Stimulated activated CD8-positive, alpha-beta memory T cell treated with anti-CD3 and anti-CD28 coated beads, Interleukin-2, amount 100 ng/mL, for 48 hours (primary cell): Measurements from ENCODE around the gene BPIFA2.

ENCODE experiments used
- DNase-seq, 2 donors: peaks; one replicate each; pipeline ENCODE4 v3.0.0-alpha.2; 2020; ENCODE audit warnings: low read depth in 2 of 2

The BPIFA2 gene

DNA sequence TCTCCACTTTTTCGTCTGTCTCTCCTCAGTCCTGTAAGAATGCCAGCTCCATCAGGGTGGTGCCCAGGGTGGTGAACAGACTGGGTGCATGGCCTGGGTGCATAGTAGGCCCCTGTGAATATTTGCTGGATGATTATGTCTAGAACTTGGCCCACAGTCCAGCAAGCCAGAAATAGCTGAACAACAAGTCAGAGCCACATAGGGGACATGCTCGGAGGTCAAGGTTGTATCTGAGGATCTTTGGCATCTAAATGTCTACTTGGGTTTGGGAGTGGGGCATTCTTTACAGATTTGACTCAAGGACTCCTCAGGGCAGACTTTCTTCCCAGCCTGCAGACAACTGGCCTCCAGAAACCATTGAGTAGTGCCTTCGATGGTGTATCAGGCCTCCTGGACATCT lies 31.1 kb downstream of the BPIFA2 start:
- DNase-seq = no peak

DNA sequence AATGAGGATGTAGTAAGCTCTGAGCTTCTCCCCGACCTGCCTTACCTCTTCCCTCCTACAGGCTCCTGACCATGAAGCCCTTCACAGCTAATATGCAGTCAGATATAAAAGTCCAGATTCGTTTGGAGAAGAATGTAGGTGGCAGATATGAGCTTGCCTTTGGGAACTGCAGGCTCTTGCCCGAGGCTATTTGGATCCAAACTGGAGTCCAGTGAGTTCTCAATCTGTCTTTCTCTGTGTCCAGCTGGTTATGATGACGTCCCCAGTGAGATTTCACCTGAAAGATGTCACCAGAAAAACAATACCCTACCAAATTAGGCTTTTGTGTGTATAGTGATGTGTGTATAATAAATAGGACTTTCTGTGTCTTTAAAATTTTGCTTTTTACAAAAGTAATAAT lies 34.5 kb downstream of the BPIFA2 start:
- no peak for DNase-seq

GRCh38 chr20:33203444-33203843 lies 35.5 kb downstream of the BPIFA2 start:
- DNase-seq = no peak

DNA sequence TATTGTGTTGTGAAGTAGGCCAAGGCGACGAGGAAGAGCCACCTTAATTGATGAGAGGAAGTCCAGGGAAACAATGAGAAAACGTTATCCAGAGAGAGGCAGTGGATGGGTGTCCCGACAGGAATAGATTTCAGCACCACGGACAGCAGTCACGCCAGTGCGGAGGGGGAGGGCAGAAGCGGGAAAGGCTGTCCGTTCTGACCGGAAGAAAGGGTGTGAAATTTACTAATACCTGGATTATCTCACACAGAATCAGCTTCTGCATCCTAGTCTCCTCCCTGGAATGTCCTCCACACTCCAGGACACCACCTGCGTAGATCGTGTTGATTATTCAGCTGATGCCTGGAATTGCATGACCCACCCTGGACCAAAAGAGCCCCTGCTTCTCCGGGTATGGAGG lies 41.8 kb downstream of the BPIFA2 start:
- DNase-seq = peak in 1 of 2 donors; percentile 17

GRCh38 chr20:33210371-33210770 lies 42.4 kb downstream of the BPIFA2 start:
- DNase-seq = no peak

GRCh38 chr20:33211817-33212424 lies 44.0 kb downstream of the BPIFA2 start:
- no peak for DNase-seq

DNA sequence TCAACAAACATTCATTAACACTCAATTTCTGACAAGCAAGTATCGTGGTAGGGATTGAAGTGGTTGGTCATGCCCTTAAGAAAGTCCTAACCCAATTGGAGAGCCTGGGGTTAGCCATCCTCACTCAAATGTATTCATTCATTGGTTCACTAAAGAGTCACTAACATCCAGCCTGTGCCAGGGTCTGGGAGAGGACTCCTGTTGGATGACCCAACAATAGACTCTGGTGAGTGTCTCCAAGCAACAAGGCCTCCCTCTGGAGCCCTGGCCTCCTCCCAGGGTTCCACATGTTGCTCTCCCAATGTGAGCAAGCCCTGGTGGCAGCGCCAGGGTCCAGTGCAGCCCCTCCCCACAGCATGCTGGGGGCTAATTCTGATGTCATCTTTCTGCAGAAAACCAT lies 49.1 kb downstream of the BPIFA2 start, which contains the start of gene BPIFA3:
TSS of gene BPIFA3 (plus strand) at position 301 of the 400 bp plus-strand sequence. CDS start 185 bp downstream, outside the sequence.
- DNase-seq = no peak

- DNase-seq = no peak
These were observed 56.4 kb downstream of the BPIFA2 start for GRCh38 chr20:33224399-33224798.

- DNase-seq = peak in 1 of 2 donors; percentile 2
These were observed 61.9 kb downstream of the BPIFA2 start for GRCh38 chr20:33229843-33230242.
